ENCODE results near the gene CCDC160.
"Not testable (repeated sequence)": the region's sequence is repeated elsewhere in the genome, so short reads cannot be mapped to it uniquely, and the experiment has no call there.

Gene CCDC160

GRCh38 chrX:134236626-134237614, at the start of gene CCDC160:
Gene CCDC160 (plus strand): TSS chrX:134237182. CDS start chrX:134244801, 7,619 bp downstream.
- FAIRE-seq: no peak

- FAIRE-seq: no peak
Measured at GRCh38 chrX:134191281-134191680, 45.7 kb upstream of the CCDC160 start.

- FAIRE-seq: no peak
Measured at GRCh38 chrX:134194915-134195314, 42.1 kb upstream of the CCDC160 start.

- FAIRE-seq: no peak
Measured at GRCh38 chrX:134202561-134202960, 34.4 kb upstream of the CCDC160 start.

- no peak for FAIRE-seq
Measured at GRCh38 chrX:134206221-134206620, 30.8 kb upstream of the CCDC160 start.

GRCh38 chrX:134210465-134210864, 26.5 kb upstream of the CCDC160 start:
- no peak for FAIRE-seq

GRCh38 chrX:134235236-134235635, 1.7 kb upstream of the CCDC160 start:
- no peak for FAIRE-seq

- FAIRE-seq: not testable (repeated sequence)
Measured at GRCh38 chrX:134238144-134238543, 1.2 kb downstream of the CCDC160 start.

- no peak for FAIRE-seq
Measured at GRCh38 chrX:134239016-134239415, 2.0 kb downstream of the CCDC160 start.

- no peak for FAIRE-seq
Measured at GRCh38 chrX:134240209-134240608, 3.2 kb downstream of the CCDC160 start.

- FAIRE-seq: no peak
Measured at GRCh38 chrX:134241960-134242619, 5.1 kb downstream of the CCDC160 start.

GRCh38 chrX:134244043-134244442, 7.1 kb downstream of the CCDC160 start:
- FAIRE-seq: no peak

- FAIRE-seq: no peak
Measured at GRCh38 chrX:134246282-134246681, 9.3 kb downstream of the CCDC160 start.

- no peak for FAIRE-seq
Measured at GRCh38 chrX:134247492-134247891, 10.5 kb downstream of the CCDC160 start.

- no peak for FAIRE-seq
Measured at GRCh38 chrX:134249241-134249640, 12.3 kb downstream of the CCDC160 start.

GRCh38 chrX:134251241-134251640, 14.3 kb downstream of the CCDC160 start:
- no peak for FAIRE-seq

GRCh38 chrX:134254511-134254910, 17.5 kb downstream of the CCDC160 start:
- FAIRE-seq: no peak

- no peak for FAIRE-seq
Measured at GRCh38 chrX:134255555-134255954, 18.6 kb downstream of the CCDC160 start.

GRCh38 chrX:134256684-134257083, 19.7 kb downstream of the CCDC160 start:
- FAIRE-seq: no peak

GRCh38 chrX:134258202-134258601, 21.2 kb downstream of the CCDC160 start:
- FAIRE-seq: no peak

- FAIRE-seq: not testable (repeated sequence)
Measured at GRCh38 chrX:134285934-134286333, 49.0 kb downstream of the CCDC160 start.

GRCh38 chrX:134287346-134287745, 50.4 kb downstream of the CCDC160 start:
- FAIRE-seq: no peak

GRCh38 chrX:134294548-134294947, 57.6 kb downstream of the CCDC160 start:
- FAIRE-seq: no peak

Data from colon (tissue), 2 donors.